Heart left ventricle (tissue), 13 donors: ENCODE results near the gene HS3ST1.

Experiments
- POLR2A ChIP-seq, 2 donors: fragments of 450-650 bp; IDR thresholded peaks; one replicate each; pipeline ENCODE4 v1.6.1; 2017; ENCODE audit warnings: antibody characterized with exemption in 2 of 2, mild to moderate bottlenecking in 2 of 2, moderate library complexity in 2 of 2
- TF ChIP-seq, protein P1 (sequence below), 12 donors: fragments of 200-600 bp; sonication (generic) in 4 of 12; IDR thresholded peaks; one replicate each; pipeline versions ENCODE4 v1.5.0 to v1.8.0; 2018 to 2022; ENCODE audit warnings: antibody characterized with exemption in 12 of 12, mild to moderate bottlenecking in 5 of 12
- donor health status: ischemic (EF 13 %, LVEDD 7.1; RV severe dilation, severe dysfunction).
- donor health status: DM: no; HTN: yes; CAD: no.
- donor health status: DM: no; HTN: no; CAD: no.
- donor health status: ischemic (EF 25% LVEDD 6.9; RV normal size, moderate dysfunction).
- donor health status: ischemic (EF 25% LVEDD 5.7; RV mildly dilated, moderate dysfunction).
- donor health status: ischemic (EF 35%, LVEDD 5.7; RV mildly dilated, moderate dysfunction).
- donor health status: nonischemic (EF 11% LVEDD 7.7; RV severe dilation, severe dysfunction).
- donor health status: DM: yes; HTN: yes; CAD: no.
- donor health status: PGD.
- donor health status: ischemic (EF 29% LVEDD 5.4; RV normal size, mild dysfunction).
- donor health status: nonischemic (EF 23%, LVEDD 6.1; RV moderate dilation, normal function).

GRCh38 chr4:11438647-11439046 is 10.0 kb upstream of the HS3ST1 start:
- TF ChIP-seq, protein P1, sequence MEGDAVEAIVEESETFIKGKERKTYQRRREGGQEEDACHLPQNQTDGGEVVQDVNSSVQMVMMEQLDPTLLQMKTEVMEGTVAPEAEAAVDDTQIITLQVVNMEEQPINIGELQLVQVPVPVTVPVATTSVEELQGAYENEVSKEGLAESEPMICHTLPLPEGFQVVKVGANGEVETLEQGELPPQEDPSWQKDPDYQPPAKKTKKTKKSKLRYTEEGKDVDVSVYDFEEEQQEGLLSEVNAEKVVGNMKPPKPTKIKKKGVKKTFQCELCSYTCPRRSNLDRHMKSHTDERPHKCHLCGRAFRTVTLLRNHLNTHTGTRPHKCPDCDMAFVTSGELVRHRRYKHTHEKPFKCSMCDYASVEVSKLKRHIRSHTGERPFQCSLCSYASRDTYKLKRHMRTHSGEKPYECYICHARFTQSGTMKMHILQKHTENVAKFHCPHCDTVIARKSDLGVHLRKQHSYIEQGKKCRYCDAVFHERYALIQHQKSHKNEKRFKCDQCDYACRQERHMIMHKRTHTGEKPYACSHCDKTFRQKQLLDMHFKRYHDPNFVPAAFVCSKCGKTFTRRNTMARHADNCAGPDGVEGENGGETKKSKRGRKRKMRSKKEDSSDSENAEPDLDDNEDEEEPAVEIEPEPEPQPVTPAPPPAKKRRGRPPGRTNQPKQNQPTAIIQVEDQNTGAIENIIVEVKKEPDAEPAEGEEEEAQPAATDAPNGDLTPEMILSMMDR (IDR thresholded peaks at IDR 0.05), result no peak
- no peak for TF ChIP-seq POLR2A (IDR thresholded peaks at IDR 0.05)
